ENCODE measurements around the gene KANTR.

DNA sequence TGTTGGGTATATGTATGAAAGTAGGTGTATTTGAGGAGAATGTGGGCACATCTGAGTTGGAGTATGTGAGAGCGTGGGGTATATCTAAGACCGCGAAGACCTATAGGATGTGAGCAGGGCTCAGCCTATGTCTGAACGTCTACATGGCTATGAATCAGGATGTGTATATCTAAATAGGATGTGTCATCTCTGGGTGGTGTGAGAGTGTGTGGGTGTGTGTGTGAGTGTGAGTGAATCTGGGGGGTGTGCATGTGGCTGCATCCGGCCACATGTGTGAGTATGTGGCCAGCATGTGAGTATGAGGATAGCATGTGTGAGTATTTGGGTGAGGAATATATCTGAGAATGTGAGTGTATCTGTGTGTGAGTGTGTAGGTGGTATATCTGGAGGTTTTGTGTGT, 37.6 kb upstream of the KANTR start:
- TF ChIP-seq, protein P1, sequence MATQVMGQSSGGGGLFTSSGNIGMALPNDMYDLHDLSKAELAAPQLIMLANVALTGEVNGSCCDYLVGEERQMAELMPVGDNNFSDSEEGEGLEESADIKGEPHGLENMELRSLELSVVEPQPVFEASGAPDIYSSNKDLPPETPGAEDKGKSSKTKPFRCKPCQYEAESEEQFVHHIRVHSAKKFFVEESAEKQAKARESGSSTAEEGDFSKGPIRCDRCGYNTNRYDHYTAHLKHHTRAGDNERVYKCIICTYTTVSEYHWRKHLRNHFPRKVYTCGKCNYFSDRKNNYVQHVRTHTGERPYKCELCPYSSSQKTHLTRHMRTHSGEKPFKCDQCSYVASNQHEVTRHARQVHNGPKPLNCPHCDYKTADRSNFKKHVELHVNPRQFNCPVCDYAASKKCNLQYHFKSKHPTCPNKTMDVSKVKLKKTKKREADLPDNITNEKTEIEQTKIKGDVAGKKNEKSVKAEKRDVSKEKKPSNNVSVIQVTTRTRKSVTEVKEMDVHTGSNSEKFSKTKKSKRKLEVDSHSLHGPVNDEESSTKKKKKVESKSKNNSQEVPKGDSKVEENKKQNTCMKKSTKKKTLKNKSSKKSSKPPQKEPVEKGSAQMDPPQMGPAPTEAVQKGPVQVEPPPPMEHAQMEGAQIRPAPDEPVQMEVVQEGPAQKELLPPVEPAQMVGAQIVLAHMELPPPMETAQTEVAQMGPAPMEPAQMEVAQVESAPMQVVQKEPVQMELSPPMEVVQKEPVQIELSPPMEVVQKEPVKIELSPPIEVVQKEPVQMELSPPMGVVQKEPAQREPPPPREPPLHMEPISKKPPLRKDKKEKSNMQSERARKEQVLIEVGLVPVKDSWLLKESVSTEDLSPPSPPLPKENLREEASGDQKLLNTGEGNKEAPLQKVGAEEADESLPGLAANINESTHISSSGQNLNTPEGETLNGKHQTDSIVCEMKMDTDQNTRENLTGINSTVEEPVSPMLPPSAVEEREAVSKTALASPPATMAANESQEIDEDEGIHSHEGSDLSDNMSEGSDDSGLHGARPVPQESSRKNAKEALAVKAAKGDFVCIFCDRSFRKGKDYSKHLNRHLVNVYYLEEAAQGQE (IDR thresholded peaks at IDR 0.05; ENCODE audit: unreplicated experiment), result no peak
- no peak for TF ChIP-seq CREB1 (CRISPR knock-in tag; IDR thresholded peaks at IDR 0.05; ENCODE audit: low read depth)
- TF ChIP-seq JUNB (IDR thresholded peaks at IDR 0.05; ENCODE audit: unreplicated experiment), result no peak
- TF ChIP-seq, protein P2, sequence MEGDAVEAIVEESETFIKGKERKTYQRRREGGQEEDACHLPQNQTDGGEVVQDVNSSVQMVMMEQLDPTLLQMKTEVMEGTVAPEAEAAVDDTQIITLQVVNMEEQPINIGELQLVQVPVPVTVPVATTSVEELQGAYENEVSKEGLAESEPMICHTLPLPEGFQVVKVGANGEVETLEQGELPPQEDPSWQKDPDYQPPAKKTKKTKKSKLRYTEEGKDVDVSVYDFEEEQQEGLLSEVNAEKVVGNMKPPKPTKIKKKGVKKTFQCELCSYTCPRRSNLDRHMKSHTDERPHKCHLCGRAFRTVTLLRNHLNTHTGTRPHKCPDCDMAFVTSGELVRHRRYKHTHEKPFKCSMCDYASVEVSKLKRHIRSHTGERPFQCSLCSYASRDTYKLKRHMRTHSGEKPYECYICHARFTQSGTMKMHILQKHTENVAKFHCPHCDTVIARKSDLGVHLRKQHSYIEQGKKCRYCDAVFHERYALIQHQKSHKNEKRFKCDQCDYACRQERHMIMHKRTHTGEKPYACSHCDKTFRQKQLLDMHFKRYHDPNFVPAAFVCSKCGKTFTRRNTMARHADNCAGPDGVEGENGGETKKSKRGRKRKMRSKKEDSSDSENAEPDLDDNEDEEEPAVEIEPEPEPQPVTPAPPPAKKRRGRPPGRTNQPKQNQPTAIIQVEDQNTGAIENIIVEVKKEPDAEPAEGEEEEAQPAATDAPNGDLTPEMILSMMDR (conservative IDR thresholded peaks at IDR 0.05; ENCODE audit: low read depth in 2 of 2), result no peak
- no peak for TF ChIP-seq POLR2AphosphoS5 (IDR thresholded peaks at IDR 0.05; ENCODE audit: low read depth)
- TF ChIP-seq EZH2 (IDR thresholded peaks at IDR 0.05; ENCODE audit: low read depth, unreplicated experiment), result no peak
- no peak for TF ChIP-seq NANOG (IDR thresholded peaks at IDR 0.05; ENCODE audit: borderline replicate concordance)
- TF ChIP-seq, protein P3, sequence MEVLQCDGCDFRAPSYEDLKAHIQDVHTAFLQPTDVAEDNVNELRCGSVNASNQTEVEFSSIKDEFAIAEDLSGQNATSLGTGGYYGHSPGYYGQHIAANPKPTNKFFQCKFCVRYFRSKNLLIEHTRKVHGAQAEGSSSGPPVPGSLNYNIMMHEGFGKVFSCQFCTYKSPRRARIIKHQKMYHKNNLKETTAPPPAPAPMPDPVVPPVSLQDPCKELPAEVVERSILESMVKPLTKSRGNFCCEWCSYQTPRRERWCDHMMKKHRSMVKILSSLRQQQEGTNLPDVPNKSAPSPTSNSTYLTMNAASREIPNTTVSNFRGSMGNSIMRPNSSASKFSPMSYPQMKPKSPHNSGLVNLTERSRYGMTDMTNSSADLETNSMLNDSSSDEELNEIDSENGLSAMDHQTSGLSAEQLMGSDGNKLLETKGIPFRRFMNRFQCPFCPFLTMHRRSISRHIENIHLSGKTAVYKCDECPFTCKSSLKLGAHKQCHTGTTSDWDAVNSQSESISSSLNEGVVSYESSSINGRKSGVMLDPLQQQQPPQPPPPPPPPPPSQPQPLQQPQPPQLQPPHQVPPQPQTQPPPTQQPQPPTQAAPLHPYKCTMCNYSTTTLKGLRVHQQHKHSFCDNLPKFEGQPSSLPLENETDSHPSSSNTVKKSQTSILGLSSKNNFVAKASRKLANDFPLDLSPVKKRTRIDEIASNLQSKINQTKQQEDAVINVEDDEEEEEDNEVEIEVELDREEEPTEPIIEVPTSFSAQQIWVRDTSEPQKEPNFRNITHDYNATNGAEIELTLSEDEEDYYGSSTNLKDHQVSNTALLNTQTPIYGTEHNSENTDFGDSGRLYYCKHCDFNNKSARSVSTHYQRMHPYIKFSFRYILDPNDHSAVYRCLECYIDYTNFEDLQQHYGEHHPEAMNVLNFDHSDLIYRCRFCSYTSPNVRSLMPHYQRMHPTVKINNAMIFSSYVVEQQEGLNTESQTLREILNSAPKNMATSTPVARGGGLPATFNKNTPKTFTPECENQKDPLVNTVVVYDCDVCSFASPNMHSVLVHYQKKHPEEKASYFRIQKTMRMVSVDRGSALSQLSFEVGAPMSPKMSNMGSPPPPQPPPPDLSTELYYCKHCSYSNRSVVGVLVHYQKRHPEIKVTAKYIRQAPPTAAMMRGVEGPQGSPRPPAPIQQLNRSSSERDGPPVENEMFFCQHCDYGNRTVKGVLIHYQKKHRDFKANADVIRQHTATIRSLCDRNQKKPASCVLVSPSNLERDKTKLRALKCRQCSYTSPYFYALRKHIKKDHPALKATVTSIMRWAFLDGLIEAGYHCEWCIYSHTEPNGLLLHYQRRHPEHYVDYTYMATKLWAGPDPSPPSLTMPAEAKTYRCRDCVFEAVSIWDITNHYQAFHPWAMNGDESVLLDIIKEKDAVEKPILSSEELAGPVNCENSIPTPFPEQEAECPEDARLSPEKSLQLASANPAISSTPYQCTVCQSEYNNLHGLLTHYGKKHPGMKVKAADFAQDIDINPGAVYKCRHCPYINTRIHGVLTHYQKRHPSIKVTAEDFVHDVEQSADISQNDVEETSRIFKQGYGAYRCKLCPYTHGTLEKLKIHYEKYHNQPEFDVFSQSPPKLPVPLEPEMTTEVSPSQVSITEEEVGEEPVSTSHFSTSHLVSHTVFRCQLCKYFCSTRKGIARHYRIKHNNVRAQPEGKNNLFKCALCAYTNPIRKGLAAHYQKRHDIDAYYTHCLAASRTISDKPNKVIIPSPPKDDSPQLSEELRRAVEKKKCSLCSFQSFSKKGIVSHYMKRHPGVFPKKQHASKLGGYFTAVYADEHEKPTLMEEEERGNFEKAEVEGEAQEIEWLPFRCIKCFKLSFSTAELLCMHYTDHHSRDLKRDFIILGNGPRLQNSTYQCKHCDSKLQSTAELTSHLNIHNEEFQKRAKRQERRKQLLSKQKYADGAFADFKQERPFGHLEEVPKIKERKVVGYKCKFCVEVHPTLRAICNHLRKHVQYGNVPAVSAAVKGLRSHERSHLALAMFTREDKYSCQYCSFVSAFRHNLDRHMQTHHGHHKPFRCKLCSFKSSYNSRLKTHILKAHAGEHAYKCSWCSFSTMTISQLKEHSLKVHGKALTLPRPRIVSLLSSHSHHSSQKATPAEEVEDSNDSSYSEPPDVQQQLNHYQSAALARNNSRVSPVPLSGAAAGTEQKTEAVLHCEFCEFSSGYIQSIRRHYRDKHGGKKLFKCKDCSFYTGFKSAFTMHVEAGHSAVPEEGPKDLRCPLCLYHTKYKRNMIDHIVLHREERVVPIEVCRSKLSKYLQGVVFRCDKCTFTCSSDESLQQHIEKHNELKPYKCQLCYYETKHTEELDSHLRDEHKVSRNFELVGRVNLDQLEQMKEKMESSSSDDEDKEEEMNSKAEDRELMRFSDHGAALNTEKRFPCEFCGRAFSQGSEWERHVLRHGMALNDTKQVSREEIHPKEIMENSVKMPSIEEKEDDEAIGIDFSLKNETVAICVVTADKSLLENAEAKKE (CRISPR knock-in tag; IDR thresholded peaks at IDR 0.05), result no peak
- no peak for TF ChIP-seq ZNF114 (CRISPR knock-in tag; IDR thresholded peaks at IDR 0.05)
- TF ChIP-seq, protein P4, sequence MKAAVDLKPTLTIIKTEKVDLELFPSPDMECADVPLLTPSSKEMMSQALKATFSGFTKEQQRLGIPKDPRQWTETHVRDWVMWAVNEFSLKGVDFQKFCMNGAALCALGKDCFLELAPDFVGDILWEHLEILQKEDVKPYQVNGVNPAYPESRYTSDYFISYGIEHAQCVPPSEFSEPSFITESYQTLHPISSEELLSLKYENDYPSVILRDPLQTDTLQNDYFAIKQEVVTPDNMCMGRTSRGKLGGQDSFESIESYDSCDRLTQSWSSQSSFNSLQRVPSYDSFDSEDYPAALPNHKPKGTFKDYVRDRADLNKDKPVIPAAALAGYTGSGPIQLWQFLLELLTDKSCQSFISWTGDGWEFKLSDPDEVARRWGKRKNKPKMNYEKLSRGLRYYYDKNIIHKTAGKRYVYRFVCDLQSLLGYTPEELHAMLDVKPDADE (IDR thresholded peaks at IDR 0.05), result no peak
- no peak for TF ChIP-seq ZNF331 (CRISPR knock-in tag; IDR thresholded peaks at IDR 0.05; ENCODE audit: low read depth)
- TF ChIP-seq EZH2phosphoT487 (IDR thresholded peaks at IDR 0.05; ENCODE audit: unreplicated experiment), result no peak
- TF ChIP-seq STAT1 (IDR thresholded peaks at IDR 0.05; ENCODE audit: unreplicated experiment), result no peak
